HL-60/S4 treated with phorbol 12-myristate 13-acetate at 8.2 ng/mL for 4 days and 3 days (cell line): ENCODE measurements around the gene GLYATL1B.

Experiments
- in situ Hi-C: fragments of 300-500 bp; cut with MboI; formaldehyde crosslinking; loops from 2 replicates; pipeline ENCODE4 v1.15.0; 2022; ENCODE audit warnings: low sequenced_read_pairs

The GLYATL1B gene

DNA sequence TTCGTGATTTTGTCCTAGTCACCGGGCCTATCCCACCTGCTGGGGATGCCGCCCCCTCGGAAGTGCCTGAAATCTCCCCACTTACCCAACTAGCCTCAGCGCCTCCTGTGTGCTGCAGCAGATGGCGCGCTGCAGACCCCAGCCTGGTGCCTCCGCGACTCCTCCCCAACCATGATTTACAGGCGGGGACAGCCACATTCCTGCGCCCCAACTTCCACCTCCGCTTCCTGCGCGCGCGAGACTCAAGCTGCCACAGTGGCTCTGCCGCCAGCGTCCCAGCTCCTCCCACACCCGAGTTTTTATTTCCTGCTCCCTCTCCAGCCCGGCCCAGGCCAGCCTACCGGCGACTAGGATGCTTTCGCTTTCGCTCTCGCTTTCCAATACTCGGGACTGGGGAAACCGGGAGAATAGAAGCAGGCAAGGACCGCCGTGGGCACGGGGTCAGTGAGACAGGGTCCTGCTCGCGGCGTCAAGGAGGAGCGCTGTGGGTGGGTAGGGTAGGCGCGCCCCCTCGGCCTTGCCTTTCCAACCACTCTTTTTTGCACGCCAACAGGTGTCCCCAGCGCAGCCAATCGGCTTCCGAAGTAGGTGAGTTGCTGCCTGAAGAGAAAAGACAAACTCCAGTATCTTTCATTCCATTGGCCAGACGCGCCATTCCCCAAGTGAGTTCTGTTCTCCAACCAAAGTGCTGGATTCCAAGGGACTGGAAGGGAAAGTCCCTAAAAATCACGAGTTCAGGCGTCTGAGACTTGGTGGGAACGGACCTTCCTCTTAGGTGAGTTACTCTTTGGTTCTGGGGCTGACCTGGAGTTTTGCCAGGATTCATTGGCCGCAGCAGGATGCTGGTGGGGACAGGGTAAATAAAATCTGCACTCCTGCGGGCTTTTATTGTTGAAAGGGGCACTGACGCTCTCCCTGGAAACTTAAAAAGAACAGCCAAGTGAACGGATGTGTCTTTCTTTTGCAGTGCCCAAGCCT, 56.7 kb downstream of the GLYATL1B start, which contains the start of gene FAM111A:
Gene FAM111A (plus strand): TSS at position 327 of the 978 bp plus-strand sequence. CDS start 6,017 bp downstream, outside the sequence.
- in situ Hi-C loops, result no loop called here

GRCh38 chr11:59144096-59144495, 58.0 kb downstream of the GLYATL1B start:
- in situ Hi-C loops, result no loop called here
